GM21526 (cell line): ENCODE results near the gene TCP11.

Experiments
- ATAC-seq: cut with Tn5 transposase; IDR thresholded peaks from one replicate; pipeline ENCODE4 v1.9.1; 2021; ENCODE audit warnings: moderate library complexity; ENCODE audit not compliant: unreplicated experiment, low FRiP score

Gene TCP11

DNA sequence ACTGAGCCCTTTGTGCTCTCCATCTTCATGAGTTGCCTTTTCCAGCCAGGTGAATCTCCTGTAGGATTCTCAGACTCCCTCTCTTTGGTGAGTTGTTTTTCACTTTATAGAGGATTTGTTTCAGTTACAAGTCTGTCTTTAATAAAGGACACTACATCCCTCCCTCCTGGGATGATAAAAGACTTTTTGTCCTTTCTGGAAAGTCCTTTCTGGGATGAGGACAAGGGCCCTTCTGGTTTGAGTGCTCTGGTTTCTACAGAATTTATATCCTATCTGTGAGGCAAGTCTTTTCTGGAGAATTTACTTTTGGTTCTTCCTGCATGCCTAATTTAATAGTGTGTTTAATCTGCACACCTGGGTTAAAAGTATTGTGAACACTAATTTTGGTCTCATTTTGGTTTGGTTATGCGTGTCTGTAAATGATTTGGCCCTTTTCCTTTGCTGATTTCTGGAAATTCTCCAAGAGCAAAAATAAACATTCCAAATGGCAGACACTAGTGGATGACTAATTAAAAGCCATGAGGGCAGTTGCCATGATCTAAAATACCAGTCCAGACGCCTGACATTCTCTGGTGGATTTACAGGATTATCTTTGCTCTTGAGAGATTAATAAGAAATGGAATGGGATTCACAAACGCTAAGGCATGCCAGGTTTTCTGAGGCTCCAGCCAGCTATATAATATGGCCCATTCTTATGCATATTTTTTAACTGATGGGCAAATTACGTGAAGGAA lies 44.8 kb downstream of the TCP11 start:
- ATAC-seq: no peak

DNA sequence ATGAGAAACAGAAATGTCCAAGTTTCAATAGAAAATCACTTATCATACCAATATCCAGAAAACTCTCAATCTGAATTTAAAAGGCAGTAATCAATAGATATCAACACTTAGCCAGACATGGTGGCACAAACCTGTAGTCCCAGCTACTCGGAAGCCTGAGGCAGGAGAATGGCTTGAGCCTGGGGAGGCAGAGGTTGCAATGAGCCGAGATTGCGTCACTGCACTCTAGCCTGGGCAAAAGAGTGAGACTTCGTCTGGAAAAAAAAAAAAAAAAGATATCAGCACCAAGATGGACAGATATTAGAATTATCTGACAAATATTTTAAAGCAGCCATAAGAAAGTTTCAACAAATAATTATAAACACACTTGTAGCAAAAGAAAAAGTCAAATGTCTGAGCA lies 47.0 kb downstream of the TCP11 start:
- no peak for ATAC-seq

DNA sequence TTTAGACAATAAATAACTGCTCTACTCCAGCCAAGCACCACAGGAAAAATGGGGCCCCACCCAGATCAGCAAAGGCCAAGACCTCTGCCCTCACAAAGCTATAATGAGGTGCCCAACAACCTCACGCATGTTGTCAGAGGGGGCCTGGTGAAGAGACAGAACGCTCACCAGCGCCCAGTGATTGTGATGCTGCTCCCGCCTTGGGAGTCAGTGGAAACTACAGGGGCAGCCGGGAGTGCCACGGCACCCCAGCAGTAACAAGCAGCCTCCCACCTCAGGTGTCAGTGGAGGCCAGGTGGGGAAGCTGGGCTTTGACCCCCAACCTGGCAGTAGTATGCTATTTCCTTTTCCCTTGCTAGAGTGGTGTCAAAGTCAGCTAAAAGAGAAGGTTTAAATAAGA lies 47.4 kb downstream of the TCP11 start:
- no peak for ATAC-seq

DNA sequence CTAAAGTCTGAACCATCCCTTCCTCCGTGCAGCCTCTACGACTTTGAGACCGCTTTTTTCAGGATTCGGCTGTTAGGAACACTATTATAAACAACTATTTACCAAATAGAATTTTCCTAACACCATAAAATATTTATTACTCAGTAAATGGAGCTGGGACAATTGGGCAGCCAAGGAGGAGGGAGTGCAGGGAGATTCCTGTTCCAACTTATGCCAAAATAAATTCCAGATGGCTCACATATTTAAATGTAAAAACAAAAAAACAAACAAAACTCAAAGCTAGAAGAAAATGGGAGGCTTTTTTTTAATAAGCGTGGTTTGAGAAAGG lies 48.1 kb downstream of the TCP11 start:
- ATAC-seq: no peak

DNA sequence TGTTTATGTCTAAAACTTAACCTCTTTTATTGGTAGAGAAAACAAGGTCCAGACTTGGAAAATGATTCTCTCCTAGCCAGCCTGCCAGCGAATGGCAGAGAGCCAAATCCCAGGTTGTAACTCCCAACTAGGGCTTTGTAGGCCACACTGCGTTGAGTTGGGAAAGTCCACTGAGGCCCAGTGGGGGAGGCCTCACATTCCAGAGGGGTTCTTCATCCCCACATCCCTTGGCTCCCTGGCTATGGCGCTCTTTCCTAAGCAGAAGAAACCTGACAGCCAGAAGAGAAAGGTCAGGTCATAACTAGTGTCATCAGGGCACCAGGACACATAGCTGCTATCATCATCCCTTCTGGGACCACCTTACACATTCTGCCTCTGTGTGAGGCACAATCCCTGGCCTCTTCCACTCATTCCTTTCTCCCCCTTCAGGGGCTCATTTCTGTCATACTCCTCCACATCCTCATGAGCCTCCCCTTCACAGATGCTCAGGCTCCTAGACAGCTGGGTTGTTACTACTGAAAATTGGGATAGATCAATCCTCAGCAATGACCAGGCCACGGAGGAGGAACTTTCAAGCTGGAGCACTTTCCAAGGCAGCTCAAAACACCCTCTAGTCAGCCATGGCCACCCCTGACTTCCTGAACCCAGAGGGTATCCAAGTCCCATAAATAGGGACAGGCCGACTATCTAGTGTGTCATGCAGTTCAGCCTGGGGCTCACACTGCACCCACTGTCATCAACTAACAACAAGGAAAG lies 48.6 kb downstream of the TCP11 start:
- no peak for ATAC-seq

DNA sequence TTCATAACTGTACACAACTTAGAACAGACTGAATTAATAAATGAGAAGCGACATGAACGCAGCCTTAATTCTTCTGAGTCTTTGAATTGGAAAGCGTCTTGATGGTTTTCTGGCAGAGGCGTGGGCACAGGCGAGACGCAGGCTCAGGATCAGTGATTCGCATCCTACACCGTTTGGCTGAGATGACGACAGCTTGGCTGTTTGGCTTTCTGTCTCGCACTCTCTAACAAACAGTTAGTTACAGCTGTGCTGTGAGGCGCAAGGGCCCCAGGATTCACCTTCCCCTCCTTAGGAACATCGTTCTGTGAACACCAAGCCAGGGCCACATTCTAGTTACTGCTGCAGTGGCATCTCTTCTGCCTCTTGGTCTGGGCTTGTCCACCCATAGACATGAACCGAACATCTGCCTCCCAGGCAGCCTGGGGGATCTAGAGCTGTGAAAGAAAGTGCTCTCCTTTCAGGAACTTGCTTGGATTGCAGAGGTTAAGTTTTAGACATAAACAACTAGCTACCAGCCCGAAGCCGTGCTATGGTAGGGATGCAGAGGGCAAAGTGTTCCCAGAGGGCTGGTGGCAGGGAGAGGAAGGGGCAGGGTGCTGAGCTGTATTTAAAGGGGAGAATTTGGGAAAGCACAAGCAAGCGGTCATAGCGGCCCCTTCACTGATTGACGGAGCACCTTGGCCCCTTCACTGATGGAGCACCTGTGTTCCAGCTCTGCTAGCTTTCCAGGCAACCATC lies 49.6 kb downstream of the TCP11 start:
- no peak for ATAC-seq

DNA sequence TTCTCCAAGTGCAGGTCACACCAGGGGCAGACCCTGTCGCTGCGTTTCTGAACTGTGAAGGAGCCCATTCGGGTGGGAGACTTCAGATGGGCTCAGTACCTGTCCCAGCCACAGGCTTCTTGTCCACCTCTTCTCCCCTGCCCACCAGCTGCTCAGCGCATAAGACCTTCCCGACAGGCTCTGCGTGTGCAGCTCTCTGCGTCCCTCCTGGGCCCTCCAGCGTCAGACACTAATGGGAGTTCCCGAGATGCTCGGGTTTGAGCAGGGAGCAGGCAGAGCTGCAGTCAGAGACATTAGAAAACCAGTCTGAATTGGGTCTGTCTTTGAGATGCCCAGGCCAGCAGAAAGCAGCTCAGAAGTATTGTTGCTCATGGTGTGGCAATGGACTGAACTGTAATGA lies 50.4 kb downstream of the TCP11 start:
- no peak for ATAC-seq

DNA sequence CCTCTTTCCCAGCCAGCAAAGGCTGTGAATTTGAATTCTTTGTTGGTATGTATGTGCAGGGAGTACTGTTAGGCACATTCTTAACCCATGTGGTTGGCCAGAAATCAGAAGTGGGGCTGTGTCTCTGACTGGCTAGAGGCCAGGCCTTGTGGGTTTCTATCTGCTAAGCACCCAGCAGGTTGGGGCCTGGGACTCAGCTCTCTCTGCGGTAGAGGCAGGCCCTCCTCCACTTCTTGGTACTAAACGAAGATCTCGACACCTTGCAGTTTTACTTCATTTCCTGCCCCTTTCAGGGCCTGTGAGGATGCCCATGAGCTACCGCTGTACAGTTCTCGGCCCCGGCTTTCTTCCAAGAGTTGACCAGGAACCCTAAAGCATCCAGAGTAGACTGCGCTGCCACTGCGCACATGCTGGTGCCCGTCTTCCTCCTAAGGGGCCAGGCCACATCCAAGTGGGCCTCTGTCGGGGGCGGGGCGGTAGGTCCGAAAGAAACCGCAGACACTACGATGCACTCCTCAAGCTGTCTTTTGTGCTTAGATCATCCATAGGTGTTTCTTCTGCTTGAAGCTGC lies 51.1 kb downstream of the TCP11 start:
- ATAC-seq: no peak

DNA sequence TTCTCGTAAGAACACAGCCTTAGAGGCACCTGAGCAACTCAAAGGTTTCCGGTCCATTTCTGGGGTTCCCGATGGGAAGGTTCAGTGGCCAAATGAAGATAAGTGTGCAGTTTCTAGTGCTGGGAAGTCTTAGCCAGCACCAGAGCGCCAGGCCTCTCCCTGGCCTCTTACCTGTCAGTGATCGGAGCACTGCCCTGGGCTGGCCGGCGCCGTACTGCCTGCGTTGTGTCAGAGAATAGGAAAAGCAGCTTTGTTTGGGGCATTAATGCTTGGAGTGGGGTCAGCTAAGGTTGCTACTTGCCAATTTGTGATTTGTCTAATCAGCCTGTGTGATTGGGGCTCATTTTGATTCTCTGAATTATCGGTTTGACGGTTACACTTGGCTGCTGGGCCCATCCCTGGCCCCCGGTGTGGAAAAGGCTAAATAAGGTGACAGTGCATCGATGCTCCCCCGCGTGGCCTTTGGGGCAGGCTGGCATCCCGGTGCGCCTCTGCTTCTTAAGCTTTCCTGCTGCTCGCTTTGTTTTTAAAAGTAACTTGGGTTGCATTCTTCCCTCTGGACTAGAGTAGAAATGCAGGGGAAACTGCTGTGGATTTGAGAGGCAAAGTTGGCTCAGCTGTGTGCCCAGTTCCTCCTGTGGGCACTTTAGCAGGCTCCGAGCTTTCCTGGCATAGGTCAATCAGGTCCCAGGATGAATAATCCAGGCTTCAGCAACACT lies 51.8 kb downstream of the TCP11 start:
- no peak for ATAC-seq

DNA sequence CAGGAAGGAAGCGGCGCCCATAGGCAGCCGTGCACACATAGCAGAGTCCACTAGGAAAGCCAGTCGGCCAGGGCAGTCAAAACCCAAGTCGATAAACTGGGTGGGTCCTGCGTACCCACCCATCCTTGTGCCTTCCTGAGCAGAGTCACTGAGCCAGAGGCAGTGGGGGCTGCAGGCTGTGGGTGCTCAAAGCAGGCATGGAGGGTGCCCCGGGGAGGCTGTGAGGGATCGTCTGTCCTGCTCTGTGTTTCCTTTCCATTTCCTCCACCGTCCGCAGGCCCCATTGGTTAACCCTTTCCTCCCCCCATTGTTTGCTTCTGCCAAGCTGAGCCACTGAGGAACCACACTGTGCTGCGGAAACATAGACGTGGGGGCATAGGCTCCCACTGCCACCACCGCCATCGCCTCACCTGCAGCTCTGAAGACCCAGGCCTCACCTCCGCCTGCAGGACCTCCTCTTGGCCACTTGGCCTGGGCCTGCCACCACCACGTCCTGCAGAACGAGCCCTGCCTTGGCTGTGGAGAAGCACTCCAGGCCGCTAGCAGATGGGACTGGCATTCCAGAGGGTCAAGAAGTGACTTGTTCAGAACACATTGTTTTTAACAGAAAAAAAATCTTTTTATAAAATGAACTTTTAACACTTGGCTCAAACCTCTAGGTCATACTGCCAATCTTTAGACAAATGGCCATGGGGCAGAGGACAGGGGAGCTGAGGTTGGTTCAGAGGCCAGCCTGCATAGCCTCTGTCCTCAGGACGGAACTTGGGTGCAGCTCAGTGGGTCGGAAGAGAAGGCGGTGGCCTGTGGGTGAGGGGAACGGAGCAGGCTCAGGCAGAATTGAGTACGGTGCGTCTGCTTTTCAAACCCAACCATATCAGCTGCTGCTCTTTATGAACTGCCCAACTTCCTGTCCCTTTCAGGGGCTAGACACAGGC lies 52.6 kb downstream of the TCP11 start:
- no peak for ATAC-seq

DNA sequence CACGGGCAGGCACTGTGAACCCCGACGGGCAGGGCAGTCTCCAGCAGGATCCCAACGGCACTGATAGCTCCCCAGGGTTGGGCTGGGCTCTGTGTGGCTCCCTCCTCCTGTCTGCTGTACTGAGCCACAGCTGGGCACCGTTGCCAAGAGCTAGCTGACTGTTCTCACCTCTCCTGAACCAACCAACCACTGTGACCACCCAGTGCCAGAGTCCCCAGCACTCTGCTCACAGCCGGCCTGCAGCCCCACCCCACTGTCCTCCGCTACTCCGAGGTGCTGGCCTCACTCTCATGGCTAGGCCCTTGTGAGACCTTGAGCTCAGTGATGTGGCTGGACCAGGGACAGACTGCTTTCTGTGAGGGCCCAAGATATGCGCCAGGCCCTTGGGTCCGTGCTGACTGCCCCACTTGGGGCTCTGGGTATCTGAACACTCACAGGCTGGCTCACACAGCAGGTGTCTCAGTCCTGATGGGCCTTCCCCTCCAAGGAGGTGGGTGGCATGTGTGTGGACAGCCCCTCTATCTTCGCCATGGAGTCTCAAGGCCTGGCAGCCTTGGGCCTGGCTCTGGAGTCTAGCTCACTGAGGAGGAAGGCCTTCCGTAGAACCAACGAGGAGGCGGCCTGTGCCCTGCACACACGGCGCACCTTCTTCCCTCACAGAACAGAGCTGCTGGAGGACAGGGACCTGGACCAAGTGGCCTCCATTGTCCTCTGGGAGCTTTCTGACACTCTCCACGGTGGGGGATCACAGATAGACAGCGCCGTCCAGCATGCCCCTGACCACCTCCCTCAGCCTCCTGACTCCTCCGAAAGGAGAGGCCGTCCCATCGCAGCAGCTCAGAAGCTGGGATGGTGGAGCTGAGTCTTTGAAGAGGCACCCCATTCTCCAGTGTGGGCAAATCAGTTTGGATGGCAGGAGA lies 53.5 kb downstream of the TCP11 start:
- no peak for ATAC-seq

DNA sequence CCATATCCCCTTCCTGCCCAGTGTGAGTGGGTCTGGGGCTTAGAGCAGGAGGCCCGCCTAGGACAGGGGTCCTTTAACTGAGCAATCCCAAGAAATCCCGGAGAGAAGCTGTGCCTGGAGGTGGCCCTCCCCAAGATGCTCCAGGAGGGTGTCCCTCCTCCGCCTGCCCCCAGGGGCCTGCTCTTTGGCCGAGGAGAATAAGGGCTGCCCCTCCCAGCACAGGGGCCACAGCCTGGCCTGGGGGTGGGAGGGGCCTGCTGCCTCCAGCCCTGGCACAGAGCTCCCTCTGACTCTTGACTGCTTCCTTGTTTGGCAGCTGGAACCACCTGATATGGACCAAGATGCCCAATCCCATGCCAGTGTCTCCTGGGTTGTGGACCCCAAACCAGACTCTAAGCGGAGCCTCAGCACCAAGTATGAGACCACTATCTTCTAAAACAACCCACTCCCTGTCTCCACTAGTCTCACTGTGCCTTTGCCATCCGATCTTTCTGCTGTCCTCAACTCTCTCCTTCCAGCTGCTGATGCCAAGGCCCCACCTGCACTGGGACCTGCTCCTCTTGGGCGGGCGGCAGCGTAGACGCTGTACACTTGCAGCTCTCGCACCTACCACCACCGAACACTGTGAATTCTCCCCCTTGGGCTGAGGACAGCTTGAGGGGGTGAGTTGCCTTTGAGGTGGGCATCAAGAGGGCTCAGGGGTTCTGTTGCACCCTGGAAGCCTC lies 54.3 kb downstream of the TCP11 start:
- no peak for ATAC-seq

DNA sequence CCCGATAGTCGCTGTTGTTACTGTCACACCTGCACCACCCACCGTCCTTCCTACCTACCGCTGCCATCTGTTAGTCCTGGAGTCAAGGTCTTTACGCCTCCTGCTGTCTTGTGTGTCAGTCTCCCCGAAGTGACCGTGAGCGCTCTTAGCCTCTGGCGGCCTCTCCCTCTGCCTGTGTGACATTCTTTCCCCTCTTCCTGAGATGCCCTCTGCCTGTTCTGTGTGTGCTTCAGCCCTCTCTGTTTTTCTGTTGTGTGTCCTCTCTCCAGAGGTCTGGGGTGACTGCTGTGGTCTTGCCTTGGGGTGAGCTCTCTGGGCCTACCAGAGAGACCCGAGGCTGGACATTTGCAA lies 54.9 kb downstream of the TCP11 start:
- ATAC-seq: no peak

DNA sequence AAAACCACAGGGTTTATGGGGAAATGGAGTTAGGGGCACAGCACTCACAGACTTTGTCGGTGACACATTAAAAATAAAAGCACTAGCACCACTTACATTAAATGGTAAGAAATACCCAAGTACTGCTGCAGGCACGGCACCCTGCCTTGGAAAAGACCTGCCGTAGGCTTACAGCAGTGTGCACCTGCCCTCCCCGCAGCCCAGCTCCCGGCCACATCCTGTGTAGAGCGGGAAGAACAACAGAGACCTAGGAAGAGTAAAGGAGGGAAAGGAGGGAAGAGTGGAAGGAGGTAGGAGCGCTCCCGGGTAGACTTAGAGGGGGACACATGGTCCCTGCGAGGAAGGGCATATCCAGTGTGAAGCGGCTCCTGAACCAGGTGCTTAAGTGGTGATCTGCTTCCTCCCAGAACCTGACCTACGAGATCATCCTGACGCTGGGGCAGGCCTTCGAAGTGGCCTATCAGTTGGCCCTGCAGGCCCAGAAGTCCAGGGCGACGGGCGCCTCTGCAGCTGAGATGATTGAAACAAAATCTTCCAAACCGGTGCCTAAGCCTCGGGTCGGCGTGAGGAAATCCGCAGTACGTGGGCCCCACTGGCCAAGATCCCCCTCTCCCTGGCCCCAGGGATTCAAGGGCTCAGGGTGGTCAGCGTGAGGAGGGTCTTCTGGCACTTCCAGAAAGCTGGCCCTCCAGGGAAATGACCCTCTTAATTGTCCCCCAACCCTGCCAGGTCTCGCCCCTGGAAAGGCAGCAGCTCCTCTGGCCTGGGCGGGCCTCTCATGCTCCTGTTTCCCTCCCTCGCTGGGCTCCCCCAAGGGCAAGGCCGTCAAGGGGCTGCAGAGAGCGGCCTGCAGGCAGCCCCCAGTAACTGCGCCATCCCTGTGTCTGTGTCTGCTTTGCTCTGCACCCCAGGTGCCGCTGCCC lies 55.5 kb downstream of the TCP11 start:
- ATAC-seq: no peak

DNA sequence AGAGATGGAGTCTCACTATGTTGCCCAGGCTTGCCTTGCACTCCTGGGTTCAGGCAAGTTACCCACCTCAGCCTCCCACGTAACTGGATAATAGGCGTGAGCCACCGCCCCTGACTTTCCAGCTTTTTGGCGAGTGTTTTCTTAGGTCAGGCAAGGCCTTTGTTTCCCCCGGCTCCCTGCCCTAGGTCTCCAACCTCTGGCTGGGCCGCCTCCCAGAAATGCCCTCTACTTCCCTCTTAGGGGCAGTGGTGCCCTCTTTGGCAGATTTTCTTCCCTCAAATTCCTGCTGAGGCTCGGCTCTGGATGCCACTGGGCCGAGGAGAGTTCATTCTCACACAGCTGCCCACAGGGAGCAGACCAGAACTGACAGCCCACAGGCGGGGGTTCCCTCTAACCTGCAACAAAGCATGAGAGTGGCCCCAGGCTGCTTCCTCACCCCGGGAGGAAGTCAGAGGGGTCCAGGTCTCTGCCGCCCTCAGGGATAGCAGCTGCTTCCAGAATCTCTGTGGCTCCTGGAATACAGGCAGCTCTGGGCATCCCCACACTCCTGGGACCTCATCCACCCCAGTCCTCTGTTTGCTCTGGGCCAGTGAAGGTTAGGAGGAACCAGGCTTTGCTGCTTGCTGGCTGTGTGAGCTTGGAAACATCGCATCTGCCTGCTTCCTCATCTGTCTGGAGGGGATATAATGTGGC lies 56.5 kb downstream of the TCP11 start:
- no peak for ATAC-seq

DNA sequence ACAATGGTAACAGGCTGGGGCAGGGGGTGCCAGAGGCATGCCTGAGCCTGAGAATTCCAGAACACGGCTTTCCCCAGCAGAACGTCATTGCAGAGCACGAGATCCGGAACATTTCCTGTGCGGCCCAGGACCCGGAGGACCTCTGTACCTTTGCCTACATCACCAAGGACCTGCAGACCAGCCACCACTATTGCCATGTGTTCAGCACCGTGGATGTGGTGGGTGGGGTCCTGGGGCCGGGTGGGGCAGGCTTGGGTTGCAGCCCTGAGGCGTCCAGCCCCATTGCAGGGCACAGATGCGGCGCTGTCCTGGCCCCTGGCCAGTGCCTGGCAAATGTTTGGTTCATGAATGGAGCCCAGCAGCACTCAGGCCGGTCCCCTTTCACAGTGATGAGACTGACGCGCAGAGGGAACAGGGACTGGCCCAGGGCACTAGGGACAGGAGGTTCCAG lies 57.1 kb downstream of the TCP11 start:
- no peak for ATAC-seq
